Lung microvascular endothelial cell (primary cell): ENCODE data around the gene CPED1. TPM values are rescaled to one million over a fixed set of nuclear protein-coding genes. Genes with fewer than 3 reads are reported as not detected.
"Not testable (repeated sequence)": the region's sequence is repeated elsewhere in the genome, so short reads cannot be mapped to it uniquely, and the experiment has no call there.

ENCODE experiments used
- DNase-seq, 2 donors: peaks; one replicate each; pipeline versions ENCODE4 v3.0.0 to v3.0.0-alpha.2; 2010; ENCODE audit warnings: low read depth in 2 of 2
- total RNA-seq: library from RNA; depleted of rRNA; stranded (reverse); fragments of >200 nt; gene quantifications from 2 replicates; pipeline ENCODE4 v1.2.1, GENCODE V29; 2014

CPED1 gene
- total RNA-seq, 1 donor from 2014 or later: 0.20 TPM

GRCh38 chr7:121084748-121085336 lies 96.3 kb downstream of the CPED1 start:
- peak; percentile 19 to 77 for DNase-seq

- no peak for DNase-seq
These were observed 97.4 kb downstream of the CPED1 start for GRCh38 chr7:121085922-121086321.

- DNase-seq: no peak
These were observed 100.4 kb downstream of the CPED1 start for GRCh38 chr7:121088870-121089269.

- no peak for DNase-seq
These were observed 106.3 kb downstream of the CPED1 start for GRCh38 chr7:121094829-121095228.

GRCh38 chr7:121097577-121097976 lies 109.1 kb downstream of the CPED1 start:
- no peak for DNase-seq

GRCh38 chr7:121099572-121099971 lies 111.1 kb downstream of the CPED1 start:
- no peak for DNase-seq

- DNase-seq: no peak
These were observed 112.6 kb downstream of the CPED1 start for GRCh38 chr7:121101083-121101482.

GRCh38 chr7:121101621-121102020 lies 113.1 kb downstream of the CPED1 start:
- no peak for DNase-seq

GRCh38 chr7:121102619-121103018 lies 114.1 kb downstream of the CPED1 start:
- no peak for DNase-seq

- no peak for DNase-seq
These were observed 114.6 kb downstream of the CPED1 start for GRCh38 chr7:121103086-121103485.

- no peak for DNase-seq
These were observed 115.1 kb downstream of the CPED1 start for GRCh38 chr7:121103579-121103978.

- no peak for DNase-seq
These were observed 116.8 kb downstream of the CPED1 start for GRCh38 chr7:121105262-121105661.

GRCh38 chr7:121107923-121108498 lies 119.5 kb downstream of the CPED1 start:
- DNase-seq: peak; percentile 71 to 80

- DNase-seq: no peak
These were observed 120.6 kb downstream of the CPED1 start for GRCh38 chr7:121109145-121109544.

GRCh38 chr7:121113288-121113687 lies 124.8 kb downstream of the CPED1 start:
- DNase-seq: no peak

GRCh38 chr7:121116396-121116795 lies 127.9 kb downstream of the CPED1 start:
- DNase-seq: no peak

GRCh38 chr7:121119047-121119446 lies 130.5 kb downstream of the CPED1 start:
- DNase-seq: no peak

- peak in 1 of 2 donors; percentile 37 for DNase-seq
These were observed 134.5 kb downstream of the CPED1 start for GRCh38 chr7:121123032-121123431.

- DNase-seq: not testable (repeated sequence)
These were observed 136.9 kb downstream of the CPED1 start for GRCh38 chr7:121125454-121125853.

GRCh38 chr7:121126201-121126600 lies 137.7 kb downstream of the CPED1 start:
- no peak for DNase-seq

GRCh38 chr7:121126801-121127534 lies 138.5 kb downstream of the CPED1 start:
- peak in 1 of 2 donors; percentile 47 for DNase-seq

GRCh38 chr7:121132940-121133339 lies 144.4 kb downstream of the CPED1 start:
- no peak for DNase-seq

- DNase-seq: no peak
These were observed 144.9 kb downstream of the CPED1 start for GRCh38 chr7:121133444-121133843.
